Endothelial cell of umbilical vein (primary cell): ENCODE results near the gene TRAPPC3. TPM values are rescaled to one million over a fixed set of nuclear protein-coding genes. Genes with fewer than 3 reads are reported as not detected.
A peak's percentile ranks its signal among the peaks of the same experiment; 100 is the strongest.

ENCODE experiments used
- BruUV-seq: library from RNA; stranded (reverse); fragments of 400-500 nt; replicated peaks from 2 replicates; lab custom pipeline; 2021; lab: Mats Ljungman, UMichigan
- CTCF ChIA-PET: fragments of 300-600, 350-600 bp; sonication (Branson Sonifier 250); formaldehyde crosslinking; loops from one replicate; lab custom pipeline; 2021; ENCODE audit warnings: antibody characterized with exemption, inconsistent platforms; lab: Charles Lee
- POLR2A ChIA-PET: fragments of 300-600, 350-600 bp; sonication (Branson Sonifier 250); formaldehyde crosslinking; loops from one replicate; lab custom pipeline; 2021; ENCODE audit warnings: antibody characterized with exemption, inconsistent platforms; lab: Charles Lee
- DNase-seq: peaks from one replicate; pipeline ENCODE4 v3.0.0-alpha.2; 2011; ENCODE audit warnings: low read depth, low spot score
- FAIRE-seq: peaks from 2 replicates; lab custom pipeline; 2011; peaks lifted over from hg19 to GRCh38; lab: Jason Lieb, UNC
- H2AFZ ChIP-seq: 2 replicates; pipeline ENCODE4 v1.6.0; 2012; ENCODE audit warnings: low read depth, low read length, control low read depth, inconsistent platforms
- H3K27ac ChIP-seq: 2 replicates; pipeline ENCODE4 v1.5.1; 2011; ENCODE audit warnings: low read depth, mild to moderate bottlenecking, control low read depth, low read length, moderate library complexity; ENCODE audit not compliant: insufficient read depth
- H3K27me3 ChIP-seq, 2 experiments: 2 replicates each; pipeline versions ENCODE4 v1.6.0 to v1.6.1; 2011; ENCODE audit warnings: low read length in 2 of 2, mixed read lengths in 1 of 2; ENCODE audit not compliant: control insufficient read depth in 2 of 2, insufficient read depth in 2 of 2
- H3K36me3 ChIP-seq, 2 experiments: 2 replicates in 1 of 2; 3 replicates in 1 of 2; pipeline ENCODE4 v1.5.1; 2011; ENCODE audit warnings: low read length in 2 of 2, mild to moderate bottlenecking in 1 of 2, moderate library complexity in 1 of 2; ENCODE audit not compliant: control insufficient read depth in 2 of 2, insufficient read depth in 2 of 2; ENCODE audit errors: extremely low read depth in 1 of 2
- H3K4me1 ChIP-seq: 3 replicates; pipeline ENCODE4 v1.5.1; 2011; ENCODE audit warnings: mild to moderate bottlenecking, low read length; ENCODE audit not compliant: control insufficient read depth, insufficient read depth; ENCODE audit errors: extremely low read depth
- H3K4me2 ChIP-seq: 2 replicates; pipeline ENCODE4 v1.6.1; 2011; ENCODE audit warnings: low read length, control low read depth, mixed read lengths; ENCODE audit not compliant: insufficient read depth
- H3K4me3 ChIP-seq, 3 experiments: fragments of 200-600 bp in 1 of 3; sonication (generic), shearing (Covaris generic) in 1 of 3; replicated peaks in 1 of 3; 2 replicates each; pipeline ENCODE4 v1.5.1; 2011 to 2016; ENCODE audit warnings: control low read depth in 3 of 3, low read length in 3 of 3, mild to moderate bottlenecking in 2 of 3, inconsistent platforms in 1 of 3, low read depth in 1 of 3, moderate library complexity in 1 of 3; ENCODE audit not compliant: insufficient read depth in 1 of 3
- H3K79me2 ChIP-seq: 2 replicates; pipeline ENCODE4 v1.6.0; 2012; ENCODE audit warnings: low read length, inconsistent platforms; ENCODE audit not compliant: control insufficient read depth, insufficient read depth
- H3K9ac ChIP-seq: replicated peaks from 2 replicates; pipeline ENCODE3; 2011; ENCODE audit warnings: low read length, control low read depth; ENCODE audit not compliant: insufficient read depth; ENCODE audit errors: extremely low read depth
- H3K9me1 ChIP-seq: replicated peaks from 3 replicates; pipeline ENCODE4 v1.6.0; 2011; ENCODE audit warnings: mild to moderate bottlenecking, low read length; ENCODE audit not compliant: control insufficient read depth, insufficient read depth; ENCODE audit errors: extremely low read depth
- H3K9me3 ChIP-seq: replicated peaks from 2 replicates; pipeline ENCODE4 v1.5.1; 2012; ENCODE audit warnings: low read length, inconsistent platforms; ENCODE audit not compliant: control insufficient read depth, insufficient read depth
- H4K20me1 ChIP-seq: replicated peaks from 2 replicates; pipeline ENCODE3; 2011; ENCODE audit warnings: mild to moderate bottlenecking, low read length; ENCODE audit not compliant: control insufficient read depth, insufficient read depth; ENCODE audit errors: extremely low read depth
- EZH2 ChIP-seq: IDR thresholded peaks from 2 replicates; pipeline ENCODE4 v1.6.1; 2012; ENCODE audit warnings: borderline replicate concordance, low read depth, mild to moderate bottlenecking, moderate library complexity, low read length, inconsistent platforms; ENCODE audit not compliant: severe bottlenecking
- FOS ChIP-seq: IDR thresholded peaks from 2 replicates; pipeline ENCODE4 v1.6.1; 2011; ENCODE audit warnings: mild to moderate bottlenecking, low read length, moderate library complexity, borderline replicate concordance; ENCODE audit not compliant: insufficient read depth
- GATA2 ChIP-seq: IDR thresholded peaks from 2 replicates; pipeline ENCODE4 v1.7.0; 2011; ENCODE audit warnings: low read depth, mild to moderate bottlenecking, moderate library complexity, mixed read lengths, low read length; ENCODE audit not compliant: insufficient read length, insufficient read depth
- JUN ChIP-seq: IDR thresholded peaks from 2 replicates; pipeline ENCODE4 v1.6.1; 2011; ENCODE audit warnings: borderline replicate concordance, low read depth; ENCODE audit not compliant: insufficient read length, insufficient read depth
- MYC ChIP-seq: IDR thresholded peaks from one replicate; pipeline ENCODE4 v1.6.1; 2011; ENCODE audit warnings: mild to moderate bottlenecking, low read depth, low read length
- POLR2A ChIP-seq: IDR thresholded peaks from 2 replicates; pipeline ENCODE4 v1.6.1; 2012; ENCODE audit warnings: low read depth, mild to moderate bottlenecking, control low read depth, low read length
- POLR2AphosphoS5 ChIP-seq: IDR thresholded peaks from 2 replicates; pipeline ENCODE4 v1.6.1; 2012; ENCODE audit warnings: low read depth, mild to moderate bottlenecking, control low read depth, low read length, moderate library complexity; ENCODE audit not compliant: insufficient read depth
- dilution Hi-C: fragments of 300-500 bp; cut with MboI; formaldehyde crosslinking; loops from one replicate; pipeline ENCODE4 v1.15.0; 2019; ENCODE audit warnings: low sequenced_read_pairs; ENCODE audit not compliant: extremely low pct_ligation_motif_present
- intact Hi-C: fragments of 100-400 bp; cut with micrococcal nuclease; formaldehyde crosslinking; loops from one replicate; pipeline ENCODE4 v1.10.0; 2022
- polyA plus RNA-seq, 4 experiments: library from polyadenylated mRNA; depleted of rRNA in 3 of 4; stranded (reverse) in 3 of 4; unstranded in 1 of 4; fragments of >200 nt; gene quantifications; 2 replicates each; pipeline versions ENCODE4 v1.2.1 to v1.2.3, GENCODE V29; 2011 to 2012; ENCODE audit warnings: missing spikeins in 1 of 4
- total RNA-seq: library from RNA; stranded (reverse); gene quantifications from 2 replicates; pipeline ENCODE4 v1.2.3, GENCODE V29; 2021
- TF ChIP-seq, protein P1 (sequence below), 2 donors: IDR thresholded peaks; 1 replicate in 1 of 2; 2 replicates in 1 of 2; pipeline ENCODE4 v1.5.1; 2011; ENCODE audit warnings: low read length in 2 of 2, mild to moderate bottlenecking in 2 of 2, moderate library complexity in 2 of 2, control low read depth in 1 of 2, inconsistent platforms in 1 of 2, low read depth in 1 of 2; ENCODE audit not compliant: insufficient read depth in 1 of 2; ENCODE audit errors: extremely low read depth in 1 of 2
- TF ChIP-seq, protein P2 (sequence below): IDR thresholded peaks from 2 replicates; pipeline ENCODE4 v1.6.1; 2011; ENCODE audit not compliant: insufficient read depth, insufficient read length

The TRAPPC3 gene
- total and polyA plus RNA-seq, 2 donors (not counting 3 experiments of a cell fraction or from before 2014, with no cell fraction given), result 93.4 to 125 TPM

DNA sequence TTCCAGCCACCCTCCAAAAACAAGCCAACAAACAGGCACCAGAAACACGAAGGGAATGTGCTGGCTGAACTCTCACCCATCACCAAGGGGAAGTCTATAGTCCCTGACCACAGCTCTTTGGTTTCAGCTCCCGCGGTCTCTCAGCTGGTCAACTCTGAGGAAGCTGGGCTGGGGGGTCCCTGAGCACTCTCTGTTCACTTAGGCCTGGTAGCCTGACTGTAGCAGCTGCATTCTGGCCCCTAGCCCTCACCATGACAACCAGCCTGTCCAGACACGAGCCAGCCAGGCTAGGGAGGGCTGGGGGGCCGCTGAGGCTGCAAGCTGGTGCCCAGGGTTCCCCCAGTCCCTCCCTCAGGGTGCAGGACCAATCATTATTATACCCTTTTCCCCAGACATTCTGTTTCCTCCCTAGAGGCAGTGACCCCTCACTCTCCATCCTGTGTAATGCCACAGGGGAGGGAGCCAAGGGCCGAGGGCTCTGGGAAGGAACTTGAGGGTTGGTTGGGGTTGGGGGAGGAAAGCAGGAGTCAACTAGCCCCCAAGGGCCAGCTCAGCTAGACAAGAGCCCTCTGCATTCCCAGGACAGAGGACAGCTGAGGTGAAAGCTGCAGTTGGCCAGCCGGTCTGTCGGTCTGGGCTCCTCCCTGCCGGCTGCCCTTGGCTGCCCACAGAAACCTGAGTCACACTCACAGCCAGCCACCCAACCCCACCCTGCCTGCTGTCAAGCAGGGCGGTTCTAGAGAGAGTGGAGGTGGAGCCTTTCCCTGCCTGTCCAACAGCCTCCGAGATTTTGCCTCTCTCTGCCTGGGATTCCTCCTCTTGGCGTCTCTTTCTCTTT, 1.2 kb upstream of the TRAPPC3 start:
- Histone ChIP-seq H3K4me2 (peak overlapping the region; percentile 61), H3K4me3 (no peak overlapping the region), H3K27me3 (no peaks in the 10 kb centered on the region), H3K4me1 (peaks cover 37% of the 10 kb centered on the region), H3K79me2 (peaks cover 27% of the 10 kb centered on the region), H4K20me1 (no peaks in the 10 kb centered on the region), H3K9ac (peak overlapping the region; percentile 83), H2AFZ (peak overlapping the region; percentile 68), H3K27ac (peak overlapping the region; percentile 98), H3K36me3 (no peaks in the 10 kb centered on the region), H3K9me3 (no peaks in the 10 kb centered on the region), H3K9me1 (no peaks in the 10 kb centered on the region)
- ChIA-PET CTCF (interaction anchor here (0.7 to 9.3 kb wide), 26 partner anchors 11 to 272 kb away, joined by 3 to 201 read pairs (median 6); partner anchors contain the start of gene THRAP3), POLR2A (interaction anchor here (0.6 to 3.8 kb wide), 6 partner anchors 10 to 279 kb away, joined by 3 to 19 read pairs (median 6); no protein-coding TSS in a partner anchor)
- BruUV-seq, result no TSS peak
- TF ChIP-seq MYC (no peak), POLR2A (peak; percentile 80), POLR2AphosphoS5 (peak; percentile 79), FOS (peak; percentile 62)
- DNase-seq (peak; percentile 94), FAIRE-seq (peak; percentile 100)
- intact Hi-C loops (no loop called here), dilution Hi-C loops (no loop called here)

DNA sequence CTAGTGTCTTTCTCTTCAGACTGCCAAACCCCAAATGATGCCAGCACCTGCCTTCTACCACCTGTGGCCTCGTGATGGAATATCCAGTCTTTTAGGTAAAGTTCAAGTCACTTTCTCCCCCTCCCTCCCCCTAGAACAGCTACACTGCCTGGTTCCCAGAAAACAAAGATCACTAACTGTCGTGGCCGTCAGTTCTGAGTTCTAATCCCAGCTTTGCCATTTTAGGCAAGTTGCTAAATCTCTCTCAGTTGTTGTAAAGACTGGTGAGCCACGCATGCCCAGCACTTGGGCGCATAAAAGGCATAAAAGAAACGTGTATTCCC, 648 bp upstream of the TRAPPC3 start:
- Histone ChIP-seq H3K79me2 (peaks cover 31% of the 10 kb centered on the region), H3K27me3 (no peaks in the 10 kb centered on the region), H3K4me1 (peaks cover 31% of the 10 kb centered on the region), H3K27ac (peak overlapping the region; percentile 98), H3K36me3 (no peaks in the 10 kb centered on the region), H3K4me2 (peak overlapping the region; percentile 35), H3K9ac (peak overlapping the region; percentile 83), H3K9me3 (no peaks in the 10 kb centered on the region), H3K4me3 (no peak overlapping the region), H2AFZ (peak overlapping the region; percentile 16), H4K20me1 (no peaks in the 10 kb centered on the region), H3K9me1 (no peaks in the 10 kb centered on the region)
- TF ChIP-seq POLR2A (no peak), JUN (no peak), GATA2 (no peak), FOS (no peak), EZH2 (no peak), POLR2AphosphoS5 (no peak)
- TF ChIP-seq, protein P1, sequence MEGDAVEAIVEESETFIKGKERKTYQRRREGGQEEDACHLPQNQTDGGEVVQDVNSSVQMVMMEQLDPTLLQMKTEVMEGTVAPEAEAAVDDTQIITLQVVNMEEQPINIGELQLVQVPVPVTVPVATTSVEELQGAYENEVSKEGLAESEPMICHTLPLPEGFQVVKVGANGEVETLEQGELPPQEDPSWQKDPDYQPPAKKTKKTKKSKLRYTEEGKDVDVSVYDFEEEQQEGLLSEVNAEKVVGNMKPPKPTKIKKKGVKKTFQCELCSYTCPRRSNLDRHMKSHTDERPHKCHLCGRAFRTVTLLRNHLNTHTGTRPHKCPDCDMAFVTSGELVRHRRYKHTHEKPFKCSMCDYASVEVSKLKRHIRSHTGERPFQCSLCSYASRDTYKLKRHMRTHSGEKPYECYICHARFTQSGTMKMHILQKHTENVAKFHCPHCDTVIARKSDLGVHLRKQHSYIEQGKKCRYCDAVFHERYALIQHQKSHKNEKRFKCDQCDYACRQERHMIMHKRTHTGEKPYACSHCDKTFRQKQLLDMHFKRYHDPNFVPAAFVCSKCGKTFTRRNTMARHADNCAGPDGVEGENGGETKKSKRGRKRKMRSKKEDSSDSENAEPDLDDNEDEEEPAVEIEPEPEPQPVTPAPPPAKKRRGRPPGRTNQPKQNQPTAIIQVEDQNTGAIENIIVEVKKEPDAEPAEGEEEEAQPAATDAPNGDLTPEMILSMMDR (IDR thresholded peaks at IDR 0.05; ENCODE audit: extremely low read depth in 1 of 2, insufficient read depth in 1 of 2, low read depth in 1 of 2, low read length in 2 of 2), result no peak
- TF ChIP-seq, protein P2, sequence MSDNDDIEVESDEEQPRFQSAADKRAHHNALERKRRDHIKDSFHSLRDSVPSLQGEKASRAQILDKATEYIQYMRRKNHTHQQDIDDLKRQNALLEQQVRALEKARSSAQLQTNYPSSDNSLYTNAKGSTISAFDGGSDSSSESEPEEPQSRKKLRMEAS, result no peak
- FAIRE-seq (no peak), DNase-seq (no peak)
- BruUV-seq, result TSS peak; percentile 39
- CTCF ChIA-PET, result interaction anchor here (0.7 to 9.3 kb wide), 28 partner anchors 11 to 272 kb away, joined by 3 to 201 read pairs (median 6); partner anchors contain the start of gene THRAP3
- intact Hi-C loops, result loop anchor here (1.0 to 5.0 kb wide), 14 partner anchors 7 to 270 kb away; partner anchors contain the start of genes EVA1B and THRAP3
- POLR2A ChIA-PET, result interaction anchor here (0.6 to 3.8 kb wide), 7 partner anchors 10 to 280 kb away, joined by 3 to 19 read pairs (median 5); no protein-coding TSS in a partner anchor
- dilution Hi-C loops, result no loop called here
